Natural killer cell (primary cell): ENCODE data around the gene TSC22D1. TPM values are rescaled to one million over a fixed set of nuclear protein-coding genes. Genes with fewer than 3 reads are reported as not detected.

Experiments
- ATAC-seq, 3 donors: fragments of 150-1000 bp in 2 of 3; fragments of 200-7000 bp in 1 of 3; cut with Tn5 transposase; 1 replicate in 1 of 3; 2 replicates in 2 of 3; pipeline ENCODE4 v1.10.0; 2021; ENCODE audit warnings: mild to moderate bottlenecking in 2 of 3, moderate library complexity in 2 of 3
- DNase-seq, 2 donors: peaks; one replicate each; pipeline versions ENCODE4 v3.0.0 to v3.0.0-alpha.2; 2013 to 2021; ENCODE audit warnings: mixed read lengths in 1 of 2
- H3K27ac ChIP-seq: one replicate; pipeline ENCODE4 v1.5.1; 2013; ENCODE audit warnings: mild to moderate bottlenecking, low read length
- H3K27me3 ChIP-seq: one replicate; pipeline ENCODE4 v1.6.1; 2013; ENCODE audit warnings: low read length; ENCODE audit not compliant: control insufficient read depth, insufficient read depth
- H3K36me3 ChIP-seq: one replicate; pipeline ENCODE4 v1.6.1; 2013; ENCODE audit warnings: low read length; ENCODE audit not compliant: control insufficient read depth, insufficient read depth
- H3K4me1 ChIP-seq: one replicate; pipeline ENCODE4 v1.6.1; 2013; ENCODE audit warnings: low read length; ENCODE audit not compliant: control insufficient read depth, insufficient read depth
- H3K4me3 ChIP-seq: one replicate; pipeline ENCODE4 v1.5.1; 2013; ENCODE audit warnings: low read length
- H3K9me3 ChIP-seq: one replicate; pipeline ENCODE4 v1.6.1; 2013; ENCODE audit warnings: low read length; ENCODE audit not compliant: control insufficient read depth, insufficient read depth
- H3K27ac Mint-ChIP-seq, 2 donors: one replicate each; pipeline ENCODE4 v1.8.0; 2022; ENCODE audit warnings: mild to moderate bottlenecking in 2 of 2, mixed read lengths in 2 of 2, moderate library complexity in 1 of 2
- H3K27me3 Mint-ChIP-seq, 2 donors: one replicate each; pipeline ENCODE4 v1.8.0; 2022; ENCODE audit warnings: low read depth in 2 of 2, mixed read lengths in 2 of 2
- H3K36me3 Mint-ChIP-seq: one replicate; pipeline ENCODE4 v1.8.0; 2022; ENCODE audit warnings: mixed read lengths
- H3K4me1 Mint-ChIP-seq, 2 donors: one replicate each; pipeline ENCODE4 v1.8.0; 2022; ENCODE audit warnings: mixed read lengths in 2 of 2
- H3K4me3 Mint-ChIP-seq: one replicate; pipeline ENCODE4 v1.8.0; 2022; ENCODE audit warnings: mild to moderate bottlenecking, moderate library complexity, mixed read lengths
- H3K9me3 Mint-ChIP-seq, 2 donors: one replicate each; pipeline ENCODE4 v1.8.0; 2022; ENCODE audit warnings: mixed read lengths in 2 of 2
- CTCF ChIP-seq: fragments of 200-600 bp; IDR thresholded peaks from one replicate; pipeline ENCODE4 v1.8.0; 2022; ENCODE audit warnings: antibody characterized with exemption
- WGBS: methylation state at CpG from one replicate; pipeline ENCODE4 v1.1.7; 2013; ENCODE audit warnings: missing lambda C conversion rate; ENCODE audit not compliant: insufficient coverage; 5-methylcytosine and 5-hydroxymethylcytosine counted together
- intact Hi-C: fragments of 100-400 bp; cut with micrococcal nuclease; formaldehyde crosslinking; loops from one replicate; pipeline ENCODE4 v1.14.2; 2022
- total RNA-seq, 4 donors: library from RNA; stranded (reverse); fragments of 120-200 nt in 1 of 4; gene quantifications; one replicate each; pipeline versions ENCODE4 v1.2.3 to v1.2.4, GENCODE V29; 2013 to 2022

Gene TSC22D1
- total RNA-seq, 3 donors from 2014 or later (not counting 1 experiment from before 2014, with no cell fraction given): 44.3 to 54.4 (median 44.6) TPM

GRCh38 chr13:44493213-44493812 is 82.8 kb downstream of the TSC22D1 start:
- DNase-seq (no peak), ATAC-seq (no peak)
- Histone ChIP-seq H3K27ac (no peak overlapping the region), H3K9me3 (no peaks in the 10 kb centered on the region), H3K4me3 (no peak overlapping the region), H3K27me3 (no peaks in the 10 kb centered on the region), H3K36me3 (no peaks in the 10 kb centered on the region), H3K4me1 (no peaks in the 10 kb centered on the region)
- no peak overlapping the region for H3K4me3 Mint-ChIP-seq
- TF ChIP-seq CTCF: no peak
- H3K27ac Mint-ChIP-seq: no peak overlapping the region
- WGBS: 93% methylated on average over 3 of the region's 3 CpGs
- H3K4me1 Mint-ChIP-seq: peaks cover 8 to 14% of the 10 kb centered on the region in 2 donors
- H3K27me3 Mint-ChIP-seq: no peaks in the 10 kb centered on the region
- intact Hi-C loops: no loop called here
- peaks cover 0 to 3% of the 10 kb centered on the region in 2 donors for H3K9me3 Mint-ChIP-seq
- peaks cover 6% of the 10 kb centered on the region for H3K36me3 Mint-ChIP-seq

- DNase-seq: no peak
- intact Hi-C loops: no loop called here
- Histone ChIP-seq H3K4me1 (no peaks in the 10 kb centered on the region), H3K27ac (no peak overlapping the region), H3K9me3 (no peaks in the 10 kb centered on the region), H3K27me3 (no peaks in the 10 kb centered on the region), H3K4me3 (no peak overlapping the region), H3K36me3 (no peaks in the 10 kb centered on the region)
- no peak for ATAC-seq
- Mint-ChIP-seq H3K27me3 (no peaks in the 10 kb centered on the region), H3K9me3 (peaks cover 0 to 2% of the 10 kb centered on the region in 2 donors), H3K36me3 (peaks cover 4% of the 10 kb centered on the region), H3K27ac (no peak overlapping the region), H3K4me1 (peaks cover 3 to 10% of the 10 kb centered on the region in 2 donors), H3K4me3 (no peak overlapping the region)
- TF ChIP-seq CTCF: no peak
- WGBS: 63% methylated on average over 1 of the region's 1 CpG
Measured at GRCh38 chr13:44489751-44490150, 86.4 kb downstream of the TSC22D1 start.

GRCh38 chr13:44487989-44488388 is 88.1 kb downstream of the TSC22D1 start:
- Histone ChIP-seq H3K4me3 (no peak overlapping the region), H3K27ac (no peak overlapping the region), H3K4me1 (no peaks in the 10 kb centered on the region), H3K27me3 (no peaks in the 10 kb centered on the region), H3K36me3 (no peaks in the 10 kb centered on the region), H3K9me3 (no peaks in the 10 kb centered on the region)
- no peak for TF ChIP-seq CTCF
- no peaks in the 10 kb centered on the region for H3K36me3 Mint-ChIP-seq
- H3K4me1 Mint-ChIP-seq: peaks cover 15% of the 10 kb centered on the region in 2 donors
- DNase-seq (no peak), ATAC-seq (no peak)
- no peaks in the 10 kb centered on the region for H3K9me3 Mint-ChIP-seq
- H3K27me3 Mint-ChIP-seq: no peaks in the 10 kb centered on the region
- no peak overlapping the region for H3K27ac Mint-ChIP-seq
- 83% methylated on average over 1 of the region's 1 CpG for WGBS
- H3K4me3 Mint-ChIP-seq: no peak overlapping the region
- intact Hi-C loops: no loop called here
